Fibroblast of lung (primary cell): ENCODE results near the gene NEDD4L.

Experiments
- EZH2 ChIP-seq: IDR thresholded peaks from 2 replicates; pipeline ENCODE4 v1.5.1; 2012; ENCODE audit warnings: low read length, control low read depth, mild to moderate bottlenecking; ENCODE audit errors: missing control alignments
- TF ChIP-seq, protein P1 (sequence below), 2 donors: IDR thresholded peaks in 1 of 2; conservative IDR thresholded peaks in 1 of 2; 1 replicate in 1 of 2; 2 replicates in 1 of 2; pipeline ENCODE4 v1.5.1; 2011 to 2012; ENCODE audit warnings: low read length in 2 of 2, control low read depth in 1 of 2, inconsistent platforms in 1 of 2, low read depth in 1 of 2, mild to moderate bottlenecking in 1 of 2

DNA sequence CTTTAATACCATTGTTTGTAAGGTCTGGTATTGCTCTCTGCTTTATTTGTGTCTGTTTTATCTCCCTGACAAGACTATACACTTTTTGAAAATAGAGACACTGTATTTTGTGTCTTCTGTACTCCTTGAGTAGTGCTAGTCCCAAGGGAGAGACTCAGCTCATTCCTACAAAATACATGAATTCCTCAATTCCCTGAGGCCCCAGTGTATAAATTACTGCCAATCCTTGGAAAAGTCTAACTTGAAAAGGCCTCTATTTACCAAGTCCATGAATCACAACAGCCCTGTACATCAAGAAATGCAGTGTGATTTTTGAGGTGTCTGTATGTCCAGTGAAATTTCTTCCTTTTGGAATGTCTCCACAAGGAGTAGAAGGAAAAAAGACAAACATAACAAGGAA, 34.9 kb upstream of the NEDD4L start:
- TF ChIP-seq EZH2 = no peak
- TF ChIP-seq, protein P1, sequence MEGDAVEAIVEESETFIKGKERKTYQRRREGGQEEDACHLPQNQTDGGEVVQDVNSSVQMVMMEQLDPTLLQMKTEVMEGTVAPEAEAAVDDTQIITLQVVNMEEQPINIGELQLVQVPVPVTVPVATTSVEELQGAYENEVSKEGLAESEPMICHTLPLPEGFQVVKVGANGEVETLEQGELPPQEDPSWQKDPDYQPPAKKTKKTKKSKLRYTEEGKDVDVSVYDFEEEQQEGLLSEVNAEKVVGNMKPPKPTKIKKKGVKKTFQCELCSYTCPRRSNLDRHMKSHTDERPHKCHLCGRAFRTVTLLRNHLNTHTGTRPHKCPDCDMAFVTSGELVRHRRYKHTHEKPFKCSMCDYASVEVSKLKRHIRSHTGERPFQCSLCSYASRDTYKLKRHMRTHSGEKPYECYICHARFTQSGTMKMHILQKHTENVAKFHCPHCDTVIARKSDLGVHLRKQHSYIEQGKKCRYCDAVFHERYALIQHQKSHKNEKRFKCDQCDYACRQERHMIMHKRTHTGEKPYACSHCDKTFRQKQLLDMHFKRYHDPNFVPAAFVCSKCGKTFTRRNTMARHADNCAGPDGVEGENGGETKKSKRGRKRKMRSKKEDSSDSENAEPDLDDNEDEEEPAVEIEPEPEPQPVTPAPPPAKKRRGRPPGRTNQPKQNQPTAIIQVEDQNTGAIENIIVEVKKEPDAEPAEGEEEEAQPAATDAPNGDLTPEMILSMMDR (conservative IDR thresholded peaks at IDR 0.05 in 1 of 2, IDR thresholded peaks at IDR 0.05 in 1 of 2; ENCODE audit: low read depth in 1 of 2, low read length in 2 of 2) = no peak
